ENCODE results near the gene PIEZO2. TPM values are rescaled to one million over a fixed set of nuclear protein-coding genes. Genes with fewer than 3 reads are reported as not detected.

Gene PIEZO2
- polyA plus RNA-seq, 1 donor, result 25.1 TPM

DNA sequence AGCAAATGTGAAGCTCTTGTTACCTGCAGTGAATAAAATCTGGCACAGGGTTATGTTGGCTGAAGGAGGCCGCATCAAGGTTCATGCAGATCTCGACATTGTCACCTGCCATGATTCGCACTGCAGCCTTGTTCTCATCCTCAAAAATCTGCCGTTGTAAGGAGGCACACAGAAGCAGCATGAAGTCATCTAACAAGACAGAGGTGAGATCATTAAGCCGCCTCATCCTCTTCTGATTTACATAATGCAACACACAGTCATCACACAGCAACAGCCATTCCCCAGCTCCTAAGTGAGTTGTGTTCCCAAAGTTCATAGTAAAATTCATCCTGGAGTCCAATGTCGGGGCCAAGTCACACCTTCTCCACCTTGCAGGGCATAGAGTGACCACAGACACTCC is 391.4 kb downstream of the PIEZO2 start:
- Histone ChIP-seq H3K36me3 (ENCODE audit: control insufficient read depth, insufficient read depth, low read length) (peaks cover 65% of the 10 kb centered on the region), H3K9me3 (ENCODE audit: control insufficient read depth, low read depth, low read length) (no peaks in the 10 kb centered on the region), H3K27ac (ENCODE audit: low read length) (no peak overlapping the region), H3K27me3 (ENCODE audit: control insufficient read depth, insufficient read depth, low read length) (no peaks in the 10 kb centered on the region), H3K4me1 (ENCODE audit: control insufficient read depth, insufficient read depth, low read length) (no peaks in the 10 kb centered on the region), H3K4me3 (ENCODE audit: low read length) (no peak overlapping the region)
- no peak for DNase-seq
- no CpG with 5 or more reads among the region's 6 CpGs for WGBS (ENCODE audit: insufficient coverage, low lambda C conversion rate)

DNA sequence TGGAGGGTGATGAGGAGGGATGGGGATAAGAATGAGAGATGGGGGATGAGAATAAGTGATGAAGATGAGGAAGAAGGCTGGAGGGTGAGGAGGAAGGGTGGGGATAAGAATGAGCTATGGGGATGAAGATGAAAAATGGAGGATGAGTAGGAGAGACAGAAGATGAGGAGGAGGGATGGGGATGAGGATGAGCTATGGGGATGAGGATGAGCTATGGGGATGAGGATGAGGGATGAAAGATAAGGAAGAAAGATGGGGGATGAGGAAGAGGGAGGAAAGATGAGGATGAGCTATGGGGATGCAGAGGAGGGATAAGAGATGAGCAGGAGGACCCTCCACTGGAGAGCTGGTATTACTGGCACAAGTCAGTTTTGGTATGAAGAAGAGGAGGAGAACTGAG is 392.0 kb downstream of the PIEZO2 start:
- H3K36me3 ChIP-seq (ENCODE audit: control insufficient read depth, insufficient read depth, low read length), result peaks cover 63% of the 10 kb centered on the region
- no peak overlapping the region for H3K4me3 ChIP-seq (ENCODE audit: low read length)
- H3K9me3 ChIP-seq (ENCODE audit: control insufficient read depth, low read depth, low read length), result no peaks in the 10 kb centered on the region
- no peak overlapping the region for H3K27ac ChIP-seq (ENCODE audit: low read length)
- peaks cover 3% of the 10 kb centered on the region for H3K4me1 ChIP-seq (ENCODE audit: control insufficient read depth, insufficient read depth, low read length)
- DNase-seq, result no peak
- no peaks in the 10 kb centered on the region for H3K27me3 ChIP-seq (ENCODE audit: control insufficient read depth, insufficient read depth, low read length)

DNA sequence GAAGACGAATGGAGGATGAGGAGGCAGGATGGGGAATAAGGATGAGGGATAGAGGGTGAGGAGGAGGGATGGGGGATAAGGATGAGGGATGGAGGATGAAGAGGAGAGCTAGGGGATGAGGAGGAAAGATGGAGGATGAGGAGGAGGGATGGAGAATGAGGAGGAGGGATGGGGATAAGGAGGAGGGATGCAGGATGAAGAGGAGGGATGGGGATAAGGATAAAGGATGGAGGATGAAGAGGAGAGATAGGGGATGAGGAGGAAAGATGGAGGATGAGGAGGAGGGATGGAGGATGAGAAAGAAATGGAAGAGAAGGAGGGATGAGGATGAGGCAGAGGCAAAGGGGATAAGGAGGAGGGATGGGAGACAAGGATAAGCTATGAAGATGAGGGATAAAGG is 393.5 kb downstream of the PIEZO2 start:
- peaks cover 58% of the 10 kb centered on the region for H3K36me3 ChIP-seq (ENCODE audit: control insufficient read depth, insufficient read depth, low read length)
- 100% methylated on average over 1 of the region's 1 CpG for WGBS (ENCODE audit: insufficient coverage, low lambda C conversion rate)
- no peak overlapping the region for H3K27ac ChIP-seq (ENCODE audit: low read length)
- DNase-seq, result no peak
- H3K27me3 ChIP-seq (ENCODE audit: control insufficient read depth, insufficient read depth, low read length), result no peaks in the 10 kb centered on the region
- H3K9me3 ChIP-seq (ENCODE audit: control insufficient read depth, low read depth, low read length), result no peaks in the 10 kb centered on the region
- no peak overlapping the region for H3K4me3 ChIP-seq (ENCODE audit: low read length)
- peaks cover 17% of the 10 kb centered on the region for H3K4me1 ChIP-seq (ENCODE audit: control insufficient read depth, insufficient read depth, low read length)

DNA sequence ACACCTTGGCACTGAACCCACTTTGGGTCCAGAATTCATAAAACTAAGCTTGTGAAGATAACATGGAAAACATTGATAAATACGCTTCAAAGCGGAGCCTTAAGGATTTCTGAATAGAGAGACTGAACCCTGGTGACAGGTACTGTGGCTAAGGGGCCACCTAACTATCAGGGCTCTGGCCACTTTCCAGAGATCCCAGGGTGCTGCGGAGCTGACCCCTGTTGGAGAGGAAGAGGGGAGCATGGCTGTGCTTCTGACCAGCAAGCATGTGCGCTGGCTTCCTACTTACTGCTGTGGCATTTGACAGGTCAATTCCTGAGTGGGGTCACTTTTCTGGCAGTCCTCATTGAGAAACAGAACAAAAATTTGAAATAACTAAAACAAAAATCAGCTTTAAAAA is 395.2 kb downstream of the PIEZO2 start:
- no peaks in the 10 kb centered on the region for H3K9me3 ChIP-seq (ENCODE audit: control insufficient read depth, low read depth, low read length)
- peaks cover 31% of the 10 kb centered on the region for H3K4me1 ChIP-seq (ENCODE audit: control insufficient read depth, insufficient read depth, low read length)
- no peak overlapping the region for H3K4me3 ChIP-seq (ENCODE audit: low read length)
- WGBS (ENCODE audit: insufficient coverage, low lambda C conversion rate), result no CpG with 5 or more reads among the region's 4 CpGs
- DNase-seq, result no peak
- peaks cover 46% of the 10 kb centered on the region for H3K36me3 ChIP-seq (ENCODE audit: control insufficient read depth, insufficient read depth, low read length)
- H3K27me3 ChIP-seq (ENCODE audit: control insufficient read depth, insufficient read depth, low read length), result no peaks in the 10 kb centered on the region
- H3K27ac ChIP-seq (ENCODE audit: low read length), result no peak overlapping the region

DNA sequence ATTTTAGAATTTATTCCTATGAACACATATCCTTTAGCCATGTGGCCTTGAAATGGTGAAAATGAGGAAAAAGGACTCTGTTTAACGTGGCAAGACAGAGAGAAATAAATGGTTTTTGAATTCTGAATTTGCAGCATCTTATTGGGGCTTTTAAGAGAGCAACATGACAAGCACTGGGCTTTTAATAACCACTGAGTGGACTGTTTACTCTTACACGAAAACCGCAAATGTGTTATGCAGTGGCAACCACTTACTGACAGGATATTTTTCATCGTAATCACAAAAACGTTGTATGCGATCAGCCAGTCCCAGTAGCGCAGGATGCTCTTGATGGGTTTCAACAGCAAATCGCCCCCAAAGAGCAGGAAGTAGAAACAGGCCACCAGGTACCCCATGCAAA is 397.0 kb downstream of the PIEZO2 start:
- H3K27ac ChIP-seq (ENCODE audit: low read length), result peak overlapping the region; percentile 73
- 80% methylated on average over 1 of the region's 8 CpGs for WGBS (ENCODE audit: insufficient coverage, low lambda C conversion rate)
- H3K4me3 ChIP-seq (ENCODE audit: low read length), result no peak overlapping the region
- DNase-seq, result no peak
- peaks cover 37% of the 10 kb centered on the region for H3K4me1 ChIP-seq (ENCODE audit: control insufficient read depth, insufficient read depth, low read length)
- peaks cover 40% of the 10 kb centered on the region for H3K36me3 ChIP-seq (ENCODE audit: control insufficient read depth, insufficient read depth, low read length)
- no peaks in the 10 kb centered on the region for H3K27me3 ChIP-seq (ENCODE audit: control insufficient read depth, insufficient read depth, low read length)
- H3K9me3 ChIP-seq (ENCODE audit: control insufficient read depth, low read depth, low read length), result no peaks in the 10 kb centered on the region

DNA sequence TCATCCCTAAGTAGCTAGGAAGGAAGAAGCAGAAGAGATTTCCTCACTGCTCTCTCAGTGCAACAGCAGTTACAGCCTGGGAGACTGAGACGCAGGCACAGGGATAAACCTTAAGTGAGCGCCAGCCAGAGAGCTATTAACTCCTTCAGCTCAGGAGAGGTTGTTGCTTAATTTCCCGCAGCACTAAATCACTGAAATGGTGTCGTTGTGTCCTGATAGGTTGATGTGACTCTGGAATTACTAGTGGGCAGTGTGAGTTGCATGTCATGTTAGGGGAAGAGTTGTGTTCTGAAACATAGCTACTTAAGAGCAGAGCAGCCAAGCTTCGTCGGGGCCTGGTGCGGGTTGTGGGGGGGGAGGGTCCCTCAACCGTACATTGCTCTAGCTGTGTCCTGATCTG is 397.7 kb downstream of the PIEZO2 start:
- Histone ChIP-seq H3K27ac (ENCODE audit: low read length) (peak overlapping the region; percentile 73), H3K4me3 (ENCODE audit: low read length) (no peak overlapping the region), H3K36me3 (ENCODE audit: control insufficient read depth, insufficient read depth, low read length) (peaks cover 35% of the 10 kb centered on the region), H3K27me3 (ENCODE audit: control insufficient read depth, insufficient read depth, low read length) (no peaks in the 10 kb centered on the region), H3K9me3 (ENCODE audit: control insufficient read depth, low read depth, low read length) (no peaks in the 10 kb centered on the region), H3K4me1 (ENCODE audit: control insufficient read depth, insufficient read depth, low read length) (peaks cover 37% of the 10 kb centered on the region)
- peak in 1 of 2 donors; percentile 22 for DNase-seq
- no CpG with 5 or more reads among the region's 8 CpGs for WGBS (ENCODE audit: insufficient coverage, low lambda C conversion rate)

DNA sequence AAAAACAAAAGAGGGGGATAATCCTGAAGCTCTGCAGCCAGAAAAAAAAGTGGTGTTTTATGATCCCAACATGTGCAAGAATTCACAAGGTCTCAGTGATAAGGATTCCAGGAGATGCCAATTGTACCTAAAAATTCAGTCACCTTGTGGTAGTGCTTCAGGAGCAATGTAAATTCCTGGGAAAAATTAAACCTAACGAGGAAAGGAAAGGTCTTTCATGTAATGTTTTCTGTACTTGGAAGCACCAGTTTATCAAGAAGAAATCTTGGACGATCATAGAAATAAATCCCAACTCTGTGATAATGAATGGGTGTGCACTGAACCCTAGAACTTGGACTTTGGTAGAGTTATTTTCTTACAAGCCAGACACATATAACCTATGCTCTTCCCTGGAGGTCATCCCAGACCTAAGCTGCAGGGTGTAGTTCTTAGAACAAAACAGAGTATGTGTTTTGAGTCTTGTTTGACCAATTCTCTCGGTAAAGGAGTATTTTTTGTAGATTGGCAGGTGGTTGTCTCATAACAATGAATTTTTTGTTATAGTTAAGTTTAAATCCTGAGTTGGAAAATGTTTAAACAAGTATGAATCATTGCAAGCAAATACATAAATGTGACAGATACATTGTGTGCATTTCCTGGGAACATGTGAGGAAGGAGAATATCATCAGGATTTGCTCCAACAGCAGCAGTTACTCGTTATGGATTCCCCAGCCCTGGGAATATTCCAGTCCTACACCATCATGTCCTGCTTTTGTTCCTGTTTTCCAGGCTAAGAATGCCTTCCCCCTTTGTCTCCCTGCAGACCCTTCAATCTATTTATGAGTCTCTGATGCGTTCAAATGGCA is 399.0 kb downstream of the PIEZO2 start:
- Histone ChIP-seq H3K27me3 (ENCODE audit: control insufficient read depth, insufficient read depth, low read length) (no peaks in the 10 kb centered on the region), H3K4me1 (ENCODE audit: control insufficient read depth, insufficient read depth, low read length) (peaks cover 37% of the 10 kb centered on the region), H3K9me3 (ENCODE audit: control insufficient read depth, low read depth, low read length) (no peaks in the 10 kb centered on the region), H3K27ac (ENCODE audit: low read length) (peak overlapping the region; percentile 73), H3K36me3 (ENCODE audit: control insufficient read depth, insufficient read depth, low read length) (peaks cover 31% of the 10 kb centered on the region), H3K4me3 (ENCODE audit: low read length) (no peak overlapping the region)
- DNase-seq, result peak; percentile 23 to 79
- WGBS (ENCODE audit: insufficient coverage, low lambda C conversion rate), result 20% methylated on average over 2 of the region's 5 CpGs

DNA sequence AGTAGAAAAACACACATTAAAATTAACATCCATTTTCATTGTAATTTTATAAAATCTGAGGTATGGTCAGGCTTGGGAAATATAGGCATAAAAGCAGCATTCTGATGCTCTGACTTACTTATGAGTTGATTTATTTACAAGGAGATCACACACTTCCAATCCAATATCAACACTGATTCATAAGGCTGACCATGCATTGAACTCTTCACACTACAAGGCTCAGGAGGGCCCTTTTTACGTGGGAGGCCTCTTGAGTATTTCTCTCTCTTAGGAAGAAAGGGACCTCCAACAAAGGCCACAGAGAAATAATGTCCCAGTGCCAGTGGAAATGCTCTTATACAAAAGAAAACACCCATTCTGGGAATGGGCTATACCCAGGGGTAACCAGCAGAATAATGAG is 400.7 kb downstream of the PIEZO2 start:
- Histone ChIP-seq H3K9me3 (ENCODE audit: control insufficient read depth, low read depth, low read length) (no peaks in the 10 kb centered on the region), H3K4me3 (ENCODE audit: low read length) (no peak overlapping the region), H3K4me1 (ENCODE audit: control insufficient read depth, insufficient read depth, low read length) (peaks cover 37% of the 10 kb centered on the region), H3K36me3 (ENCODE audit: control insufficient read depth, insufficient read depth, low read length) (peaks cover 28% of the 10 kb centered on the region), H3K27me3 (ENCODE audit: control insufficient read depth, insufficient read depth, low read length) (no peaks in the 10 kb centered on the region), H3K27ac (ENCODE audit: low read length) (no peak overlapping the region)
- WGBS (ENCODE audit: insufficient coverage, low lambda C conversion rate), result no CpG with 5 or more reads among the region's 1 CpG
- no peak for DNase-seq

DNA sequence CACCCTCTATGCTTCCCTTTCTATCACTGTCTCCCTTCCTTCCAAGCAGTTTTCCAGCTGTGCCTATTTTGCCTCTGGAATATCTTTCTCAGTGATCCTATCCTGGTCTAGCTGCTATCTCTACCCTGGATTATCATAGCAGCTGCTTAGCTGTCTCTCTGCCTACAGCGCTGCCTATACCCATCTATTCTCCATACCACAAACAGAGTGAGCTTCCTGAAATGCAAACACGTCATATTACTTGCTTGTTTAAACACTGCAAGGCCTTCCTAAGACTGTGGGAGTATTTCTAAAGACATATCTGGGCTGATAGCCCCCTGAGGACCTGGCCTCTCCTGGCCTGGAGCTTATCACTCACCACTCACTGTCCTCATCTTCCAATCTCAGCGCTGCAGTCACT is 403.4 kb downstream of the PIEZO2 start:
- Histone ChIP-seq H3K4me3 (ENCODE audit: low read length) (no peak overlapping the region), H3K4me1 (ENCODE audit: control insufficient read depth, insufficient read depth, low read length) (peaks cover 21% of the 10 kb centered on the region), H3K27me3 (ENCODE audit: control insufficient read depth, insufficient read depth, low read length) (no peaks in the 10 kb centered on the region), H3K36me3 (ENCODE audit: control insufficient read depth, insufficient read depth, low read length) (peaks cover 26% of the 10 kb centered on the region), H3K27ac (ENCODE audit: low read length) (no peak overlapping the region), H3K9me3 (ENCODE audit: control insufficient read depth, low read depth, low read length) (no peaks in the 10 kb centered on the region)
- DNase-seq, result no peak
- 92% methylated on average over 2 of the region's 3 CpGs for WGBS (ENCODE audit: insufficient coverage, low lambda C conversion rate)

DNA sequence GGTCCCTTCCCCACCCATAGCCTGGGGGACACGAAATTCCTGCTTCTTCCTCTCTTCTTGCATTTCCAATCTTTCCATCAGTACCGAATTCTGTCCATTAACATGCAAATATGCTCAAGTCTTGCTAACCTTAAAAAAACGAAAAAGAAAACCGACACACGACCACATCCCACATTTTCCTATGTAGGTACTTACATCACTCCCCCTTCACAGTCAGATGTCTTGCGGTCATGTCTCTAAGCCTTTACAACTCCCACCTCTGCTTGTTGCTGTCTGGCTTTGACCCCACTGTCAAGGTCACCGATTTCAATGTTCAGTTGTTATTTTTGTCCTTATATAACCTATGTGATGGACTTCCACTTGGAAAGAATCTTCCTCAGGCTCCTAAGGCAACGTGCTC is 404.1 kb downstream of the PIEZO2 start:
- 85% methylated on average over 3 of the region's 8 CpGs for WGBS (ENCODE audit: insufficient coverage, low lambda C conversion rate)
- H3K27ac ChIP-seq (ENCODE audit: low read length), result no peak overlapping the region
- H3K36me3 ChIP-seq (ENCODE audit: control insufficient read depth, insufficient read depth, low read length), result peaks cover 33% of the 10 kb centered on the region
- H3K9me3 ChIP-seq (ENCODE audit: control insufficient read depth, low read depth, low read length), result no peaks in the 10 kb centered on the region
- peaks cover 15% of the 10 kb centered on the region for H3K4me1 ChIP-seq (ENCODE audit: control insufficient read depth, insufficient read depth, low read length)
- H3K4me3 ChIP-seq (ENCODE audit: low read length), result no peak overlapping the region
- DNase-seq, result no peak
- H3K27me3 ChIP-seq (ENCODE audit: control insufficient read depth, insufficient read depth, low read length), result no peaks in the 10 kb centered on the region

DNA sequence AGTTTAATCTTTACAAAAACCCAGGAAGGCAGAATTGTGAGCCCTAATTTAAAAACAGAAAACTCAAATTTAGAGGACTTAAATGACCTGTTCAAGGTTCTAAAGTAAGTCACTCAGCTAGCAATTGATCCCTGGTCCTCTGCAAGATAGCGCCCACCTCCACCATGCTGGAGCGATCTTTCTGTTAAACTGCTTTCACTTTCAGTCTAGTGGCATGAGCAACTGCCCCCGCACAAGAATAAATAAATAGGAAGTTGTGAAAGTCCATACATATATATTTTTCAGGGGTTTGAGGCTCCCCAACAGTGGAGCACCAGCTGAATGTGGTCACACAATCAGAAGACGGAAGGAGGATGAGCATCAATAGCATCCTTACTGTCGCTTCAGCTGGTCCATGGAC is 405.6 kb downstream of the PIEZO2 start:
- no peak overlapping the region for H3K27ac ChIP-seq (ENCODE audit: low read length)
- no peaks in the 10 kb centered on the region for H3K27me3 ChIP-seq (ENCODE audit: control insufficient read depth, insufficient read depth, low read length)
- H3K36me3 ChIP-seq (ENCODE audit: control insufficient read depth, insufficient read depth, low read length), result peaks cover 32% of the 10 kb centered on the region
- H3K4me1 ChIP-seq (ENCODE audit: control insufficient read depth, insufficient read depth, low read length), result peaks cover 6% of the 10 kb centered on the region
- no peak for DNase-seq
- H3K4me3 ChIP-seq (ENCODE audit: low read length), result no peak overlapping the region
- 100% methylated on average over 1 of the region's 5 CpGs for WGBS (ENCODE audit: insufficient coverage, low lambda C conversion rate)
- H3K9me3 ChIP-seq (ENCODE audit: control insufficient read depth, low read depth, low read length), result no peaks in the 10 kb centered on the region
